Stimulated activated CD8-positive, alpha-beta memory T cell treated with anti-CD3 and anti-CD28 coated beads, Interleukin-4, amount 100 ng/mL, for 4 hours (primary cell): ENCODE measurements around the gene NLRC5.
"Not testable (repeated sequence)": the region's sequence is repeated elsewhere in the genome, so short reads cannot be mapped to it uniquely, and the experiment has no call there.

Experiments used
- DNase-seq, 2 donors: peaks; one replicate each; pipeline ENCODE4 v3.0.0-alpha.2; 2020; ENCODE audit warnings: low read depth in 2 of 2, low spot score in 1 of 2

NLRC5 gene

GRCh38 chr16:56982695-56983094, 6.7 kb upstream of the NLRC5 start:
- no peak for DNase-seq

GRCh38 chr16:56983211-56983751, 6.1 kb upstream of the NLRC5 start:
- no peak for DNase-seq

GRCh38 chr16:56984639-56985038, 4.7 kb upstream of the NLRC5 start:
- DNase-seq, result no peak

GRCh38 chr16:56985288-56985961, 3.9 kb upstream of the NLRC5 start:
- no peak for DNase-seq

- DNase-seq, result no peak
Measured at GRCh38 chr16:56985962-56986360, 3.4 kb upstream of the NLRC5 start.

GRCh38 chr16:56986361-56986760, 3.0 kb upstream of the NLRC5 start:
- DNase-seq, result no peak

- not testable (repeated sequence) for DNase-seq
Measured at GRCh38 chr16:56986908-56987307, 2.4 kb upstream of the NLRC5 start.

GRCh38 chr16:56987692-56988091, 1.7 kb upstream of the NLRC5 start:
- DNase-seq, result no peak

GRCh38 chr16:56988161-56988947, 1.0 kb upstream of the NLRC5 start:
- no peak for DNase-seq

- no peak for DNase-seq
Measured at GRCh38 chr16:56989988-56990387, 631 bp downstream of the NLRC5 start.

- no peak for DNase-seq
Measured at GRCh38 chr16:56990407-56991286, 1.3 kb downstream of the NLRC5 start.

- DNase-seq, result not testable (repeated sequence)
Measured at GRCh38 chr16:56992431-56992830, 3.1 kb downstream of the NLRC5 start.

GRCh38 chr16:56993204-56993603, 3.8 kb downstream of the NLRC5 start:
- no peak for DNase-seq

- DNase-seq, result no peak
Measured at GRCh38 chr16:56994311-56994710, 5.0 kb downstream of the NLRC5 start.

- DNase-seq, result no peak
Measured at GRCh38 chr16:56995136-56995805, 5.9 kb downstream of the NLRC5 start.

- DNase-seq, result no peak
Measured at GRCh38 chr16:56997264-56997663, 7.9 kb downstream of the NLRC5 start.

- no peak for DNase-seq
Measured at GRCh38 chr16:56997931-56998330, 8.6 kb downstream of the NLRC5 start.

GRCh38 chr16:56998352-56998751, 9.0 kb downstream of the NLRC5 start:
- no peak for DNase-seq

- no peak for DNase-seq
Measured at GRCh38 chr16:56998861-56999260, 9.5 kb downstream of the NLRC5 start.

GRCh38 chr16:56999409-57000270, 10.3 kb downstream of the NLRC5 start:
- DNase-seq, result no peak
